ENCODE results near the gene ENTR1. TPM values are rescaled to one million over a fixed set of nuclear protein-coding genes. Genes with fewer than 3 reads are reported as not detected.

ENTR1 gene
- total RNA-seq, 1 donor from 2014 or later, result 101 TPM

GRCh38 chr9:136355616-136356557 is 54.5 kb downstream of the ENTR1 start:
- intact Hi-C loops (cut with micrococcal nuclease), result no loop called here
- Mint-ChIP-seq H3K27me3 (no peaks in the 10 kb centered on the region), H3K27ac (no peak overlapping the region), H3K36me3 (ENCODE audit: low read depth) (peaks cover 10% of the 10 kb centered on the region), H3K4me3 (no peak overlapping the region), H3K9me3 (no peaks in the 10 kb centered on the region), H3K4me1 (no peaks in the 10 kb centered on the region)
- TF ChIP-seq CTCF (IDR thresholded peaks at IDR 0.05), result no peak
- ChIA-PET POLR2A (no interaction called here), CTCF (no interaction called here)
- ATAC-seq (ENCODE audit: low read depth) (no peak), DNase-seq (no peak)

GRCh38 chr9:136354592-136355085 is 55.8 kb downstream of the ENTR1 start:
- no peaks in the 10 kb centered on the region for H3K4me1 Mint-ChIP-seq
- CTCF ChIA-PET, result no interaction called here
- no peak for DNase-seq
- no peak overlapping the region for H3K27ac Mint-ChIP-seq
- intact Hi-C loops (cut with micrococcal nuclease), result no loop called here
- H3K9me3 Mint-ChIP-seq, result no peaks in the 10 kb centered on the region
- no peak for ATAC-seq (ENCODE audit: low read depth)
- H3K4me3 Mint-ChIP-seq, result no peak overlapping the region
- no peak for TF ChIP-seq CTCF (IDR thresholded peaks at IDR 0.05)
- POLR2A ChIA-PET, result interaction anchor here (1.0 kb wide), 1 partner anchor 25 kb away, joined by 3 read pairs; no protein-coding TSS in a partner anchor
- no peaks in the 10 kb centered on the region for H3K27me3 Mint-ChIP-seq
- peaks cover 2% of the 10 kb centered on the region for H3K36me3 Mint-ChIP-seq (ENCODE audit: low read depth)

GRCh38 chr9:136353757-136354488 is 56.5 kb downstream of the ENTR1 start:
- CTCF ChIA-PET, result no interaction called here
- no peaks in the 10 kb centered on the region for H3K36me3 Mint-ChIP-seq (ENCODE audit: low read depth)

GRCh38 chr9:136353088-136353487 is 57.3 kb downstream of the ENTR1 start:
- no peaks in the 10 kb centered on the region for H3K36me3 Mint-ChIP-seq (ENCODE audit: low read depth)
- no peak for TF ChIP-seq CTCF (IDR thresholded peaks at IDR 0.05)
- ATAC-seq (ENCODE audit: low read depth) (no peak), DNase-seq (no peak)
- CTCF ChIA-PET, result no interaction called here
- H3K9me3 Mint-ChIP-seq, result no peaks in the 10 kb centered on the region
- H3K27me3 Mint-ChIP-seq, result no peaks in the 10 kb centered on the region
- intact Hi-C loops (cut with micrococcal nuclease), result no loop called here
- no peak overlapping the region for H3K4me3 Mint-ChIP-seq
- H3K27ac Mint-ChIP-seq, result no peak overlapping the region
- POLR2A ChIA-PET, result no interaction called here
- no peaks in the 10 kb centered on the region for H3K4me1 Mint-ChIP-seq

More at GRCh38 chr9:136353757-136354488, 56.5 kb downstream of the ENTR1 start:
- DNase-seq (no peak), ATAC-seq (ENCODE audit: low read depth) (no peak)
- POLR2A ChIA-PET, result interaction anchor here (0.7 to 1.0 kb wide), 2 partner anchors 9 to 25 kb away, joined by 3 to 5 read pairs; no protein-coding TSS in a partner anchor
- Mint-ChIP-seq H3K27me3 (no peaks in the 10 kb centered on the region), H3K4me3 (no peak overlapping the region), H3K4me1 (no peaks in the 10 kb centered on the region), H3K9me3 (no peaks in the 10 kb centered on the region), H3K27ac (no peak overlapping the region)
- intact Hi-C loops (cut with micrococcal nuclease), result no loop called here
- TF ChIP-seq CTCF (IDR thresholded peaks at IDR 0.05), result no peak

- no peak overlapping the region for H3K4me3 Mint-ChIP-seq
- H3K36me3 Mint-ChIP-seq (ENCODE audit: low read depth), result no peaks in the 10 kb centered on the region
- ChIA-PET POLR2A (no interaction called here), CTCF (no interaction called here)
- H3K9me3 Mint-ChIP-seq, result no peaks in the 10 kb centered on the region
- no peaks in the 10 kb centered on the region for H3K4me1 Mint-ChIP-seq
- H3K27ac Mint-ChIP-seq, result no peak overlapping the region
- no peak for ATAC-seq (ENCODE audit: low read depth)
- intact Hi-C loops (cut with micrococcal nuclease), result no loop called here
- DNase-seq, result no peak
- no peaks in the 10 kb centered on the region for H3K27me3 Mint-ChIP-seq
- TF ChIP-seq CTCF (IDR thresholded peaks at IDR 0.05), result no peak
Observed at GRCh38 chr9:136352682-136353081, 57.7 kb downstream of the ENTR1 start.

Data from activated B cell treated with CpG ODN at 0.5 μM for 24 hours (primary cell).